SKM-1 treated with dmso at 0.1 percent for 144 hours (cell line): ENCODE results near the gene ETV2.
"Not testable (repeated sequence)": the region's sequence is repeated elsewhere in the genome, so short reads cannot be mapped to it uniquely, and the experiment has no call there.

Experiments
- DNase-seq: peaks from one replicate; lab custom pipeline; 2025; ENCODE audit not compliant: unreplicated experiment; lab: John Stamatoyannopoulos, UW

The ETV2 gene, protein sequence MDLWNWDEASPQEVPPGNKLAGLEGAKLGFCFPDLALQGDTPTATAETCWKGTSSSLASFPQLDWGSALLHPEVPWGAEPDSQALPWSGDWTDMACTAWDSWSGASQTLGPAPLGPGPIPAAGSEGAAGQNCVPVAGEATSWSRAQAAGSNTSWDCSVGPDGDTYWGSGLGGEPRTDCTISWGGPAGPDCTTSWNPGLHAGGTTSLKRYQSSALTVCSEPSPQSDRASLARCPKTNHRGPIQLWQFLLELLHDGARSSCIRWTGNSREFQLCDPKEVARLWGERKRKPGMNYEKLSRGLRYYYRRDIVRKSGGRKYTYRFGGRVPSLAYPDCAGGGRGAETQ

DNA sequence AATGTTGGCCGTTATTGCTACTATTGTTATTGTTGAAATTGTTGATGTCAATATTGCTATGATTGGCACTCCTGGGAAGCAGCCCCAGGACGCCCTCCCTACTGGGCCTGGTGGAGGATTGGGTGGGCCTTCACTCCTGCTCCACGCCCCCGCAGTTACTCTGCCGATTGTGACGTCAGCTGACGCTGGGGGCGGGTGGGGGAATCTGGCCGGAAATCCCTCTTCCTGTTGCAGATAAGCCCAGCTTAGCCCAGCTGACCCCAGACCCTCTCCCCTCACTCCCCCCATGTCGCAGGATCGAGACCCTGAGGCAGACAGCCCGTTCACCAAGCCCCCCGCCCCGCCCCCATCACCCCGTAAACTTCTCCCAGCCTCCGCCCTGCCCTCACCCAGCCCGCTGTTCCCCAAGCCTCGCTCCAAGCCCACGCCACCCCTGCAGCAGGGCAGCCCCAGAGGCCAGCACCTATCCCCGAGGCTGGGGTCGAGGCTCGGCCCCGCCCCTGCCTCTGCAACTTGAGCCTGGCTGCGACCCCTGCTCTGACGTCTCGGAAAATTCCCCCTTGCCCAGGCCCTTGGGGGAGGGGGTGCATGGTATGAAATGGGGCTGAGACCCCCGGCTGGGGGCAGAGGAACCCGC lies at the start of gene ETV2:
Gene ETV2 (plus strand): TSS at position 231 of the 637 bp plus-strand sequence. CDS start 716 bp downstream, outside the sequence.
- no peak for DNase-seq

DNA sequence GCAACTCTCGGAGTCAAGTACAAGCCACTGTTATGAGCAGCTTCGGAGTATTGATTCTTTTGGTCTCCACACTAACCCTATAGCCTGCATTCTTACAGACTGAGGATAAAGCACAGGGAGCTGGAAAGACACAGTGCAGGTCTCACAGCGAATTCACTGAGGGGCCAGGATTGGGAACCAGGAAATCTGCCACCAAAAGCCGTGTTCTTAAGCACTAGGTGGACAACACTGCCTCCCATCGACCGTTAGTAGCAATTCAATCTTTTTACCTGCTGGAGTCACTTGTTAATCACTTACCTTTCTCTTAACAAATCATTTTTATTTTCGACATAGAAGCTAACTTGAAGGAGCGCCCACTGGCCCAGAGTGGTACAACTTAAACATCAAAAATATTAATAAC lies 49.3 kb upstream of the ETV2 start:
- peak; percentile 52 for DNase-seq

DNA sequence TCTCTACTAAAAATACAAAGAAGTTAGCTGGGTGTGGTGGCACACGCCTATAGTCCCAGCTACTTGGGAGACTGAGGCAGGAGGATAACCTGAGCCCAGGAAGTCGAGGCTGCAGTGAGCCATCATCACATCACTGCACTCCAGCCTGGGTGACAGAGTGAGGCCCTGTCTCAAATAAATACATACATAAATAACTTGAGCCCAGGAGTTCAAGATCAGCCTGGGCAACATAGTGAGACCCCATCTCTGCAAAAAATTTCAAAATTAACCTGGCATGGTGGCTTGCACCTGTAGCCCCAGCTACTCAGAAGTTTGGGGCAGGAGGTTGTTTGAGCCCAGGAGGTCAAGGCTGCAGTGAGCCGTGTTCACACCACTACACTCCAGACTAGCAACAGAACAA lies 46.5 kb upstream of the ETV2 start:
- DNase-seq, result not testable (repeated sequence)

DNA sequence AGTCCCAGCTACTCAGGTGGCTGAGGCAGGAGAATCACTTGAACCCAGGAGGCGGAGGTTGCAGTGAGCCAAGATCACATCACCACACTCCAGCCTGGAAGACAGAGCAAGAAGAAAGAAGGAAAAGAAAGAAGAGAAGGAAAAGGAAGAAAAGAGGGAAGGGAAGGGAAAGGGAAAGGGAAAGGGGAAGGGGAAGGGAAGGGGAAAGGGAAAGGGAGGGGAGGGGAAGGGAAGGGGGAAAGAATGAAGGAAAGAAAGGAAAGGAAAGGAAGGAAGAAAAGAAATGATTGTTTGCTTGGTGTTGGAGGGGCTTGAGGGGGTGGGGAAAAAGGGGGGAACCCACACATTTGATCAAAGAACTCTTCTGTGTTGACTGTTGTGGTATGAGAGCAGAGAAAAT lies 45.6 kb upstream of the ETV2 start:
- DNase-seq, result no peak

DNA sequence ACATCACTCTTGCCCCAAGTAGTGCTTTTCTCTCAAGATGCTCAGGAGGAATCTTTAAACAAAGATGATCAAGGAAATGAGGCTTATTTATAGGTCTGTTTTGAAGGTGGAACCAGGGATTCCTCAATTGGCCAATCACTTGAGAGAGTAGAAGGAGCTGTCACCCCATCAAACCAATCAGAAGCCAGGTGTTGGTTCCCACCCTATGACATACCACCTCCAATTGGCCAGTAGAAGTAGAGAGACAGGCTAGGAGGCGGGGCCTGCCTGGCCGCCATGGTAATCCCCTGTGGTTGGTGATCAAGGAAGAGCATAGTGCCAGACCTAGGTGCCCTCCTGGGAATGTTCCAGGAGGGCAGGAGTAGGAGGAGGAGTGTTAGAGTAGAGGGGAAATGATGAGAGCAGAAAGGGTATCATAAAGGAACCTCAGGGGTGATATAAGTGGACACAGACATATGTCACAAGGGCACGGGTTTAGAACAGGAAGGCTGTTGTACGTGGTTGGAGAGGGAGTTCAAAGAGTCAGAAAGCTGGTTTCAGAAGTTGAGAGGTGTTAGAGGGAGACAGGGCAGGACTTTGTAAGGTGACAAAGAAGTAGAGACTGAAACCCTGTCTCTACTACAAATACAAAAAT lies 45.1 kb upstream of the ETV2 start:
- no peak for DNase-seq

DNA sequence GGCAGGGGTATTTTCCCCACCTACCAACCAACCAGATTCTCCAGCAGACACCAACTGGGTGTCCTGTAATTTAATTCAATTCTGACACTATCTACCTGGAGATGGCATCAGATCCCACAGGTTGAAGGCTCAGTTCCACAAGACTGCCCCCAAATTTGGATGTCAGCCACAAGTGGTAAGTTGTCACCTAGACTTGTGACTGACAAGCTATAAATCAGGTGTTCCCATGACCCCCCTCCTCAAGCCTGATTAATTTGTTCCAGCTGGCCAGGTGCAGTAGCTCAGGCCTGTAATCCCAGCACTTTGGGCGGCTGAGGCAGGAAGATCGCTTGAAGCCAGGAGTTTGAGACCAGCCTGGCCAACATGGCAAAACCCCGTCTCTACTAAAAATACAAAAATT lies 39.6 kb upstream of the ETV2 start:
- no peak for DNase-seq

DNA sequence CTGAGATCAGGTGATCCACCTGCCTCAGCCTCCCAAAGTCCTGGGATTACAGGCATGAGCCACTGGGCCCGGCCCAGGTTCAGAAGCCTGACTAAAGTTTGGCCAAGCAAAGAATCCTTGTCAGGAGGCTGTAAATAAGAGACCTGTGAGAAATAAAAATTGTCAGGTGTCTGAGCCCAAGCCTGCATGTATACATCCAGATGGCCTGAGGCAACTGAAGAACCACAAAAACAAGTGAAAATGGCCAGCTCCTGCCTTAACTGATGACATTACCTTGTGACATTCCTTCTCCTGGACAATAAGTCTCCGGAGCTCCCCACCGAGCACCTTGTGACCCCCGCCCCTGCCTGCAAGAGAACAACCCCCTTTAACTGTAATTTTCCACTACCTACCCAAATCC lies 37.1 kb upstream of the ETV2 start:
- DNase-seq, result not testable (repeated sequence)

DNA sequence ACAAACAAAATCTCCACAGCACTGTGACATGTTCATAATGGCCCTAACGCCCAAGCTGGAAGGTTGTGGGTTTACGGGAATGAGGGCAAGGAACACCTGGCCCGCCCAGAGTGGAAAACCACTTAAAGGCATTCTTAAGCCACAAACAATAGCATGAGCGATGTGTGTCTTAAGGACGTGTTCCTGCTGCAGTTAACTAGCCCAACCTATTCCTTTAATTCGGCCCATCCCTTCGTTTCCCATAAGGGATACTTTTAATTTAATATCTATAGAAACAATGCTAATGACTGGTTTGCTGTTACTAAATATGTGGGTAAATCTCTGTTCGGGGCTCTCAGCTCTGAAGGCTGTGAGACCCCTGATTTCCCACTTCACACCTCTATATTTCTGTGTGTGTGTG lies 34.4 kb upstream of the ETV2 start:
- DNase-seq, result not testable (repeated sequence)

DNA sequence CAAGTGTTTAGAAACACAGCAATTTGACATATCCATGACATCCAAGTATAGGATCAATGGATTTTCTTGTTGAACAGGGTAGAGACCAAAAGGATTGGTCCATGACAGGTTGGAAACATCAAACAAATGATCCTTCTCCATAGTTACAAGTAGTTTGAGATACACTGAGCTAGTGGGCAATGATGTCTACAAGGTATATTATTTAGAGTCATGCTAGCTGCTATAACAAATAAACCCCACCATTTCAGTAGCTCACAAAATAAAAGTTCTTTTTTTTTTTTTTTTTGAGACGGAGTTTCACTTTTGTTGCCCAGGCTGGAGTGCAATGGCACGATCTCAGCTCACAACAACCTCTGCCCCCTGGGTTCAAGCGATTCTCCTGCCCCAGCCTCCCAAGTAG lies 33.9 kb upstream of the ETV2 start:
- no peak for DNase-seq

DNA sequence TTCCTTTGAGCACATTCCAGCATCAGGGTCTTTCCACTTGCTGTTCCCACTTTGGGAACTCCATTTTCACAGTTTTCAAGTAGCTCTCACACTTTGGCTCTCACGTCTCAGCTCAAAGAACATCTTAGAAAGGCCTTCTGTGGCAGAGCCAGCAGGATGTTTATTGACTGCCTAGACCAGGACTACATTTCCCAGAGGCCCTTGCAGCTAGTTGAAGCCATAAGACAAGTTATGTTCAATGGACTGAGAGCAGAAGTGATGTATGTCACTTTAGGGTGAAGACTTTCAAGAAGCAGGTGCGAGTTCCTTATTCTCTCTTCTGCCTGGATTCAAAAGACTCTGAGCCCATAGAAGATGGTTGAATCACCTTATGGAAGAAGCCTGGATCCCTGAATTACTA lies 33.3 kb upstream of the ETV2 start:
- no peak for DNase-seq

DNA sequence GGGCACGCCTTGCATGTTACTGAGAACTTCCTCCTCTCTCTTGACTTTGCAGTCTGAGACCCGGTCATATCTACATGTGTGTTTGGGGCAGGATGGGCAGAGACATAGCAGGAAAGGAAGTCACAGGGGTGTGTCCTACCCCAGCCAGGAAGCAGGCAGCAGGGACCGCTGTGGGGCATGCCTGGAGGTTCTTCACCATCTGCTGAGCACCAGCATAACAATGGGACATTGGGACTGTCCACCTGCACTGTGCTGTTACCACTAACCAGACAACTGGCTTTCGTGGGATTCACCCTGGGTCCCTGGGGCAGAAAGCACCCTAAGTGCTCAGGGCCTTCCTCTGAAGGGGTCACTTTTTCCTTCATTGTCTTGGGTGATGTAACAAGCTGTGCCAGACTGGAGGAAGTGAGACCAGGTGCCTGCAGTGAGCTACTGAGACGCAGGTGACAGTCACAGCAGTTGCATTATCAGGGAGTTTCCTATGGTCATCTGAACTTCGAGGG lies 31.6 kb upstream of the ETV2 start:
- DNase-seq, result no peak

DNA sequence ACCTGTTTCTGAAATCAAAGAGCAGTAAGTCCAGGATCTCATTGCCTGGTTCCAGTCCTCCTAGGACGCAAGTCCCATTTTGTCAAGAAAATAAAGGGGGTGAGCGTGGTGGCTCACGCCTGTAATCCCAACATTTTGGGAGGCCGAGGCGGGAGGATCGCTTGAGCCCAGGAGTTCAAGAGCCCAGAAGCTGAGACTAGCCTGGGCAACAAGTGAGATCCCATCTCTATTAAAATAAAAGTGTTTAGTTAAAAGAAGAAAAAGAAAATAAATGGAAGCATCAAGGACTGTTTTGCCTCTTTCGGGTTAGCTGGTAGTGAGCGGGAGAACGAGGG lies 29.4 kb upstream of the ETV2 start:
- DNase-seq, result no peak

DNA sequence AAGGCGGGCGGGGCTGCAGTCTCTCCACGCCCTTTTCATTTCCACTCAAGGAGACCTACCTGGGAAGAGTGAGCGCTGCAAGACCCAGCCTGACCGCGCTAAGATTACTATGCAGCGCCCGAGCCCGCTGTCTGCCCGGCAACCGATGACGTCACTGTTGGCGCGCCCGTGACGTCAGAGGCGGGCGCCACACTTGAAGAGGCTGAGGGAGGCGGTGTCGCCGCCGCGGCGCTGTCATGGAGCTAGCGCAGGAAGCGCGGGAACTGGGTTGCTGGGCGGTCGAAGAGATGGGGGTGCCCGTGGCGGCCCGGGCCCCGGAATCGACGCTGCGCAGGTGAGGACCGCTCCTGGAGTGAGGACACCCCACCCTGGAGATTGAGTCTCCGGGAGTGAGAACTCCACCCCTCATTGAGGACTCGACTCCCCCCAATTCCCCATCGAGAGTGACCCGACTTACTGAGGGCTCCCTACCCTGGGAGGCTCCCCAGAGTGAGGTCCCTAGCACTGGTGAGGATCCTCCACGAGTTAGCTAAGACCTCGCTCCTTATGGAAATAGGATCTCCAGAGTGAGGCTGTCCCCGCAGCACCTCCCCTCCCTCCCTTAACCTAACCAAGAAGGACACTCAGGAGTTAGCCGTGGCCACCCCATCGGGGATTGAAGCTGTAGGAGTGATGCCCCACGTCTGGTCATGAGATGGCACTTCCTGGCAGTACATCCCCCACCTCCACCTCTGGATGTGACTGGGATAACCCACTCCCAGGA lies 28.8 kb upstream of the ETV2 start, which contains the start of gene HAUS5:
Gene HAUS5 (plus strand): TSS at position 177 of the 763 bp plus-strand sequence. CDS start 60 bp downstream, at position 237.
- peak; percentile 78 for DNase-seq

DNA sequence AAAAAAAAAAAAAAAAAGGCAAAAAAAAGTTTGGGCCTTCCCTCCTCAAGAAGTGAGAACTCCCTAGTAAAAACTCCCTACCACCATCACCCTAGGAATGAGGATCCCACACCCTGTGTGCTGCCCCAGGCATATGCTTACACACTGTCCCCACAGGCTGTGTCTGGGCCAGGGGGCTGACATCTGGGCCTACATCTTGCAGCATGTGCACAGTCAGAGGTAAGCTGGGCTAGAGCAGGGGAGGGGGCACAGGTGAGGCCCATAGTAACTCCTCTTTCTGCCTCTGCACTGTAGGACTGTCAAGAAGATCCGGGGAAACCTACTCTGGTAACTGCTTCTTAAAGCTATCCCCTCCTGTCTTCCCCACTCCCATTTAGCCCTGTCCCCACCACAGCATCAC lies 28.0 kb upstream of the ETV2 start:
- no peak for DNase-seq

DNA sequence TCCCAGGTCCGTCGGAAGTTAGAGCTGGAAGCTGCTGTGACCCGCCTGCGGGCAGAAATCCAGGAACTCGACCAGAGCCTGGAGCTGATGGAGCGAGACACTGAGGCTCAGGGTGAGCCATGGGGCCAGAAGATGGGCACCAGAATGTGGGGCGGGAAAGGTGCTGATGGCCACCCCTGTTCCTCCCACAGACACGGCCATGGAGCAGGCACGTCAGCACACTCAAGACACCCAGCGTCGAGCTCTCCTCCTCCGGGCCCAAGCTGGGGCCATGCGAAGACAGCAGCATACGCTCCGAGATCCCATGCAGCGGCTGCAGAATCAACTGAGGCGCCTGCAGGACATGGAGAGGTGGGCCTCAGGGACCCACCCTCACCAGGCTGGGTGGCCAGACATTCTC lies 26.5 kb upstream of the ETV2 start:
- DNase-seq, result no peak

DNA sequence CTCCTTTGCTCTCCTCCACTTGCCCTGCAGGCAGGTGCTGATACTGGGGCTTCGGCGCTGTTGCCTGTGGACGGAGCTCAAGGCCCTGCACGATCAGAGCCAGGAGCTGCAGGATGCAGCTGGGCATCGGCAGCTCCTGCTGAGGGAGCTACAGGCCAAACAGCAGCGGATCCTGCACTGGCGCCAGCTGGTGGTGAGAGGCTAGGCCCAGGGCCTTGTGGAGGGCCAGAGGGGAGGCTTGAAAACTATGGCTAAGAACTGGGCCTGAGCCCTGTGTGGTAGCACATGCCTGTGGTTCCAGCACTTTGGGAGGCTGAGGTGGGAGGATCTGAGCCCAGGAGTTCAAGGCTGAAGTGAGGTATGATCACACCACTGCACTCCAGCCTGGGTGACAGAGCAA lies 22.7 kb upstream of the ETV2 start:
- no peak for DNase-seq

DNA sequence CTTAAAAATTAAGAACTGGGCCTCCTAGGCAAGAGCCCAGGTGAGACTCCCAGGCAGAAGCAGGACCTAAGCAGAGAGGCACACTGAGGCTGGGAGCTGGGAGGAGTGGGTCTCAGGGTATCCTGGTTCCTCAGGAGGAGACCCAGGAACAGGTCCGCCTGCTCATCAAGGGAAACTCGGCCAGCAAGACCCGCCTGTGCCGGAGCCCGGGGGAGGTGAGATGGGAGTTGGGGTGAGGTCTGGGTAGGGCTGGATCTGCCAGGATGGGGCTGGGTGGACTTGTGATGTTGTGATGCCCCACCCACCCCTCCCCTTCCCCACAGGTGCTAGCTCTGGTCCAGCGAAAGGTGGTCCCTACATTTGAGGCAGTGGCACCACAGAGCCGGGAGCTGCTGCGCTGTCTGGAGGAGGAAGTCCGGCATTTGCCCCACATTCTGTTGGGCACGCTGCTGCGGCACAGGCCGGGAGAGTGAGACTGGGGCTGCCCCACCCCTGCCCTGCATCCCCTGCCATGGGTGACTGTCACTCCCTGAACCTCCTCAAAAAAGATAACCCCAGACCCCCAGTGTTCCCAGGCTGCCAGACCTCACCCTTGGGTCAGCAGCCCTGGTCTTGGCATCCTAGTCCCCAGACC lies 22.1 kb upstream of the ETV2 start:
- DNase-seq, result no peak

DNA sequence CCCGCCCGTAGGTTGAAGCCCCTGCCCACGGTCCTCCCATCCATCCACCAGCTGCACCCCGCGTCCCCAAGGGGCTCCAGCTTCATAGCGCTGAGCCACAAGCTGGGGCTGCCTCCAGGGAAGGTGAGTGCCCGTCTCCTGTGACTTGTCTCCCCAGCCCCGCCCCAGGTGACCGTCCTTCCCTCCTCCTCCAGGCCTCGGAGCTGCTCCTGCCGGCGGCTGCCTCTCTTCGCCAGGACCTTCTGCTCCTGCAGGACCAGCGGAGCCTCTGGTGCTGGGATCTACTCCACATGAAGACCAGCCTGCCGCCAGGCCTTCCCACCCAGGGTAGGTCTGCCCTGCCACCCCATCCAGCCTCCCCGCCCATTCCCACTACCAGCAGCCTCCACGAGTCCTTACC lies 21.5 kb upstream of the ETV2 start:
- no peak for DNase-seq

DNA sequence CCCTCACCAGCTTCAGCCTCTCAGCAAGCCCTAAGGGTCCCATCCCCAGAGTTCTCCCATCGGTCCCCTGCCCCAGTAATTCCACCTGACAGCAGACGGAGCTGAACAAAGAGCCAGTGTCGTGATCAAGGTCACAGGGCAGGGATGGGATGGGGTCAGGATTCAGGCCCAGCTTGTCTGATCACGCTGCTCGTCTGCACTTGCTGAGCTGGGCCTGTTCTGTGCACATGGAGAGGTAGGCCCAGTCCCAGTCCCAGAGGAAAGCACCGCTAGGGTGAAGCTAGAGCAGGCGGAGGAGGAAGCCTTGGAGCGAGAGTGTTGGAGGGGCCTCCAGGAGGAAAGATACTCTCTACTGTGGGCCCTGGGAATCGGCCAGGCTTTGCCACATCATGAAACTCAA lies 19.8 kb upstream of the ETV2 start:
- DNase-seq, result no peak

DNA sequence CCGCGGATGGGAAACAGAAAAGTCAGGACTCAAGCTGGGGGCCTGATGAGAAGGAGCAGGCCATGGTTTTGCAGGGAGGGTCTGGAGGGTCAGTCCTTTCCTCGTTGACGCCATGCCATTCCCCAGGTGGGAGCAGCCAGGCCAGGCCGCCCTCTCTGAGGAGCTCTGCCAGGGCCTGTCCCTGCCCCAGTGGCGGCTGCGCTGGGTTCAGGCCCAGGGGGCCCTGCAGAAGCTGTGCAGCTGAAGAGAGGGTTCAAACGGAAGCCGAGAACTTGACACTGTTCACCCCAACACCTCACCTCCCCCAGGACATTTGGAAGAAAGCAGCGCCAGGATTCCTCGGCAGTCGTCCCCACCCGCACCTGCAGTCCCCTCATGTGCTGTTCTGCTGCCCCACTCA lies 18.8 kb upstream of the ETV2 start:
- no peak for DNase-seq
